Panc1 (cell line): ENCODE results near the gene PPP4R1.

Source experiments
- CTCF ChIP-seq: fragments of 450-650 bp; IDR thresholded peaks from 2 replicates; pipeline ENCODE4 v1.5.1; 2017; ENCODE audit warnings: mild to moderate bottlenecking
- POLR2AphosphoS5 ChIP-seq: IDR thresholded peaks from 2 replicates; pipeline ENCODE4 v1.6.1; 2012; ENCODE audit warnings: mild to moderate bottlenecking, low read depth, low read length, moderate library complexity
- REST ChIP-seq, 2 experiments: IDR thresholded peaks; 2 replicates each; pipeline ENCODE4 v1.6.1; 2011 to 2012; ENCODE audit warnings: low read depth in 2 of 2, control low read depth in 1 of 2, low read length in 1 of 2, mild to moderate bottlenecking in 1 of 2, moderate library complexity in 1 of 2; ENCODE audit not compliant: insufficient read depth in 1 of 2
- SIN3A ChIP-seq: IDR thresholded peaks from 2 replicates; pipeline ENCODE4 v1.6.1; 2012; ENCODE audit warnings: low read depth, mild to moderate bottlenecking, low read length, moderate library complexity, borderline replicate concordance; ENCODE audit not compliant: insufficient read depth
- TCF7L2 ChIP-seq: IDR thresholded peaks from 2 replicates; pipeline ENCODE4 v1.6.1; 2011; ENCODE audit warnings: mild to moderate bottlenecking, low read depth, low read length, inconsistent platforms

- TF ChIP-seq CTCF = no peak
- TF ChIP-seq POLR2AphosphoS5 = no peak
- no peak for TF ChIP-seq REST (IDR thresholded peaks at IDR 0.05; ENCODE audit: insufficient read depth in 1 of 2, low read depth in 2 of 2, low read length in 1 of 2)
- TF ChIP-seq SIN3A = no peak
- TF ChIP-seq TCF7L2 = no peak
Observed at GRCh38 chr18:9581667-9582066, 32.7 kb downstream of the PPP4R1 start.
